Heart left ventricle (tissue), 13 donors: Measurements from ENCODE around the gene RWDD3.

Source experiments
- CTCF ChIP-seq, 12 donors: fragments of 200-600 bp; sonication (generic) in 4 of 12; IDR thresholded peaks; one replicate each; pipeline versions ENCODE4 v1.5.0 to v1.8.0; 2018 to 2022; ENCODE audit warnings: antibody characterized with exemption in 12 of 12, mild to moderate bottlenecking in 5 of 12
- POLR2A ChIP-seq, 2 donors: fragments of 450-650 bp; IDR thresholded peaks; one replicate each; pipeline ENCODE4 v1.6.1; 2017; ENCODE audit warnings: antibody characterized with exemption in 2 of 2, mild to moderate bottlenecking in 2 of 2, moderate library complexity in 2 of 2
- donor health status: ischemic (EF 13 %, LVEDD 7.1; RV severe dilation, severe dysfunction).
- donor health status: DM: no; HTN: yes; CAD: no.
- donor health status: DM: no; HTN: no; CAD: no.
- donor health status: ischemic (EF 25% LVEDD 6.9; RV normal size, moderate dysfunction).
- donor health status: ischemic (EF 25% LVEDD 5.7; RV mildly dilated, moderate dysfunction).
- donor health status: ischemic (EF 35%, LVEDD 5.7; RV mildly dilated, moderate dysfunction).
- donor health status: nonischemic (EF 11% LVEDD 7.7; RV severe dilation, severe dysfunction).
- donor health status: DM: yes; HTN: yes; CAD: no.
- donor health status: PGD.
- donor health status: ischemic (EF 29% LVEDD 5.4; RV normal size, mild dysfunction).
- donor health status: nonischemic (EF 23%, LVEDD 6.1; RV moderate dilation, normal function).

- no peak for TF ChIP-seq CTCF (IDR thresholded peaks at IDR 0.05)
- no peak for TF ChIP-seq POLR2A (IDR thresholded peaks at IDR 0.05)
Measured at GRCh38 chr1:95201905-95202304, 32.1 kb upstream of the RWDD3 start.
